GM06990 (cell line): Measurements from ENCODE around the gene FCN3.
"Not testable (repeated sequence)": the region's sequence is repeated elsewhere in the genome, so short reads cannot be mapped to it uniquely, and the experiment has no call there.

ENCODE experiments used
- DNase-seq: peaks from one replicate; pipeline ENCODE4 v3.0.0-alpha.2; 2011; ENCODE audit not compliant: insufficient read length; ENCODE audit errors: extremely low read depth
- H3K27me3 ChIP-seq: replicated peaks from 2 replicates; pipeline ENCODE4 v1.6.0; 2011; ENCODE audit warnings: low read length; ENCODE audit not compliant: control insufficient read depth, insufficient read depth
- H3K36me3 ChIP-seq: 2 replicates; pipeline ENCODE4 v1.5.1; 2011; ENCODE audit warnings: low read length; ENCODE audit not compliant: control insufficient read depth, insufficient read depth
- H3K4me3 ChIP-seq: replicated peaks from 2 replicates; pipeline ENCODE4 v1.5.1; 2011; ENCODE audit warnings: low read depth, mild to moderate bottlenecking, control low read depth, low read length
- TF ChIP-seq, protein P1 (sequence below): IDR thresholded peaks from 2 replicates; pipeline ENCODE4 v1.5.1; 2011; ENCODE audit warnings: low read length, control low read depth, mild to moderate bottlenecking, inconsistent platforms; ENCODE audit not compliant: insufficient read depth, poor library complexity, severe bottlenecking

The FCN3 gene

GRCh38 chr1:27406362-27406680, 31.7 kb upstream of the FCN3 start:
- DNase-seq = no peak
- Histone ChIP-seq H3K36me3 (peaks cover 11% of the 10 kb centered on the region), H3K4me3 (no peak overlapping the region), H3K27me3 (no peaks in the 10 kb centered on the region)
- TF ChIP-seq, protein P1, sequence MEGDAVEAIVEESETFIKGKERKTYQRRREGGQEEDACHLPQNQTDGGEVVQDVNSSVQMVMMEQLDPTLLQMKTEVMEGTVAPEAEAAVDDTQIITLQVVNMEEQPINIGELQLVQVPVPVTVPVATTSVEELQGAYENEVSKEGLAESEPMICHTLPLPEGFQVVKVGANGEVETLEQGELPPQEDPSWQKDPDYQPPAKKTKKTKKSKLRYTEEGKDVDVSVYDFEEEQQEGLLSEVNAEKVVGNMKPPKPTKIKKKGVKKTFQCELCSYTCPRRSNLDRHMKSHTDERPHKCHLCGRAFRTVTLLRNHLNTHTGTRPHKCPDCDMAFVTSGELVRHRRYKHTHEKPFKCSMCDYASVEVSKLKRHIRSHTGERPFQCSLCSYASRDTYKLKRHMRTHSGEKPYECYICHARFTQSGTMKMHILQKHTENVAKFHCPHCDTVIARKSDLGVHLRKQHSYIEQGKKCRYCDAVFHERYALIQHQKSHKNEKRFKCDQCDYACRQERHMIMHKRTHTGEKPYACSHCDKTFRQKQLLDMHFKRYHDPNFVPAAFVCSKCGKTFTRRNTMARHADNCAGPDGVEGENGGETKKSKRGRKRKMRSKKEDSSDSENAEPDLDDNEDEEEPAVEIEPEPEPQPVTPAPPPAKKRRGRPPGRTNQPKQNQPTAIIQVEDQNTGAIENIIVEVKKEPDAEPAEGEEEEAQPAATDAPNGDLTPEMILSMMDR = no peak

GRCh38 chr1:27405598-27406361, 31.2 kb upstream of the FCN3 start:
- peaks cover 11% of the 10 kb centered on the region for H3K36me3 ChIP-seq
- DNase-seq, H3K27me3 ChIP-seq, H3K4me3 ChIP-seq: not testable (repeated sequence)

- TF ChIP-seq, protein P1 = no peak
- Histone ChIP-seq H3K27me3 (no peaks in the 10 kb centered on the region), H3K4me3 (no peak overlapping the region), H3K36me3 (peaks cover 11% of the 10 kb centered on the region)
- DNase-seq = no peak
These were observed 30.4 kb upstream of the FCN3 start for GRCh38 chr1:27405074-27405473.

DNA sequence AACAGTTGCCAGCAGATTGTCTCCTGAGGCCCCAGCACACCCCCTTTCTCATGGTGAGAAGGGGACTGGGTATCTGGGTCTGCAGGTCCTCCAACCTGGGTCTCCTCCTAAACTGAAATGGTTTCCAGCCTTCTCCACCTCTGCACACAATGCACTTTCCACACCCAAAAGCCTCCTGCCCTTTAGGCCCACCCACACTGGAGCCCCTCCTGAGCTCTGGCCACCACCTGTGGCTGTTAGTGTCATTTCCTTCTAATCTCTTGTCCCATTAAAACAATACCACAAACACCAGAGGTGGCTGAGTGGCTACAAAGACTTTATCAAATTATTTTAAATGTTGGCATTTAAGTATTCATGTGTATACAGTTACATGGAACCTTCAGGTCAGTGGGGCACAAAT, 29.3 kb upstream of the FCN3 start:
- H3K36me3 ChIP-seq = peaks cover 8% of the 10 kb centered on the region

DNA sequence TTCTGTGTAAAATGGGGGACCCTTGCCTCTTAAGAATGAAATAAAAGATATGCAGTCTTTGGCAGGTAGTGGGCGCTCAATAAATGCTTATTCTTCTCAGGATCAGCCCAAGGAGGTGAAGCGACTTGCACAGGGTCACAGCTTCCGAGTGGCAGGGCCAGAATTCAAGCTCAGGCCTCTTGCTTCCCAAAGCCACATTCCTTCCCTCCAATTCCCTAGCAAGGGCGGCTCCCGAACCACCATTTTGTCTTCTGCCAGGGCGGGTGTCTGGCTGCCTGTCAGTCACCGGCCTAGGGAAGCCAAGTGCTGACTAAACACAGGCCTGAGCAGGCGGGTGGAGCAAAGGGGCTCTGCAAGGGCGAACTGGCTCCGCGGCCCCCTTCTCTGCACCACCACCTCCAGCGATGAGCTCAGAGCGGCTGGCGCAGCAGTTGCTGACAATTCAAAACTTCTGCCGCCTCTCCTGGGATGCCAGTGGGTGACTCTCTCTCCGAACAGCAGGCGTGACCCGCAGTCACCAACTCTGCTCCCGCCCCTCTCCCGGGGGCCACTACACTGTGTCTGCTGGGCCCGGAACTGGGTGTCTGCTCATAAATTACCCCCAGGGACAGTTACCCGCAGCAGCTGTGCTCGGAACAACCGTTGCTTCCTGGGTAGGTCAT, 28.6 kb upstream of the FCN3 start:
- H3K36me3 ChIP-seq = peaks cover 5% of the 10 kb centered on the region
- no peak overlapping the region for H3K4me3 ChIP-seq
- H3K27me3 ChIP-seq = no peaks in the 10 kb centered on the region
- peak; percentile 60 for DNase-seq
- TF ChIP-seq, protein P1 = peak; percentile 57

More for the DNA sequence above, 29.3 kb upstream of the FCN3 start:
- Histone ChIP-seq H3K27me3 (no peaks in the 10 kb centered on the region), H3K4me3 (no peak overlapping the region)
- no peak for DNase-seq
- TF ChIP-seq, protein P1 = no peak

DNA sequence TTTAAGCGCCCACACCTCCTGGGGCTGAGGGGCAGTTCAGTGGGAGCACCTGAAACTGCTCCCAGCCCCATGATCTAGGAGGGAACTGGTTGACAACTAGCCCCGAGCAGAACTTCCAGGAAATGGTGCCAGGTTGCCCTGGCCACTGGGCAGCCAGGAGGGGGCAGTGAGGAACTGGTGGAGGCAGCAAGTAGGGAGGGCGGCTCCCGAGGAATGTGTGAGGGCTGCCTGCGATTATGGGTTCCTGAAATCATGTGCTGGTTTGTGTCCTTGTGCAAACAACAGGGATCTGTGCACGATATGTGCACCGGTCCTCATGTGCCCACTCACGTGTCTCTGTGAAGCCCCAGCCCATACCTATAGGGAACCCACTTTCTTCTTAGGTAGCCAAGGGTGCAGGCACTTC, 27.7 kb upstream of the FCN3 start:
- DNase-seq = no peak
- H3K4me3 ChIP-seq = no peak overlapping the region
- TF ChIP-seq, protein P1 = peak; percentile 39
- no peaks in the 10 kb centered on the region; the same call in 1 of the 2 replicates for H3K36me3 ChIP-seq
- H3K27me3 ChIP-seq = no peaks in the 10 kb centered on the region
